ENCODE results near the gene RAB4A.

The RAB4A gene

GRCh38 chr1:229339520-229339919 is 68.6 kb downstream of the RAB4A start:
- DNase-seq (ENCODE audit: low spot score), result no peak

DNA sequence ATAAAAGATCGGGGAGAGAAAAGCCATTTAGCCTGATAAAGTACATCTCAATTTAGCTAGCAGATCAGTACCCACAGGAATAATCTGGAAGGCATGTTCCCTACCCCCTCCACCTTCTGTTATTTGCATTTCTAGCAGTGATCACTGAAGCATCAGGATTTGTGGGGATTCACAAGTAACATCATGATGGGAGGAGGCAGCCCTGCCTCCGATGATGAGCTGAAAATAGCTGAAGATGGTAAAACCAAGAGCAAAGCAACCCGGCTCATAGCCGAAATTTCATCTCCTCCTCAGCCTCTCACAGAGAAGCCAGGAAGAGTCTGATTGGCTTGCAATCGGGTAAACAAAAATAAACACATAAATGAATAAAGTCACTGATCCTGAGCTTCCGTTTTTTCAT is 69.6 kb downstream of the RAB4A start:
- no peak for DNase-seq (ENCODE audit: low spot score)

GRCh38 chr1:229341774-229342655 is 71.1 kb downstream of the RAB4A start:
- DNase-seq (ENCODE audit: low spot score), result peak; percentile 82

GRCh38 chr1:229342656-229343569 is 72.0 kb downstream of the RAB4A start, which contains the start of gene CCSAP:
Gene CCSAP (minus strand): TSS chr1:229343047. CDS start chr1:229342465, 582 bp downstream.
- DNase-seq (ENCODE audit: low spot score), result peak; percentile 47

- no peak for DNase-seq (ENCODE audit: low spot score)
These were observed 73.2 kb downstream of the RAB4A start for GRCh38 chr1:229344139-229344538.

GRCh38 chr1:229344937-229345684 is 74.2 kb downstream of the RAB4A start:
- DNase-seq (ENCODE audit: low spot score), result no peak

DNA sequence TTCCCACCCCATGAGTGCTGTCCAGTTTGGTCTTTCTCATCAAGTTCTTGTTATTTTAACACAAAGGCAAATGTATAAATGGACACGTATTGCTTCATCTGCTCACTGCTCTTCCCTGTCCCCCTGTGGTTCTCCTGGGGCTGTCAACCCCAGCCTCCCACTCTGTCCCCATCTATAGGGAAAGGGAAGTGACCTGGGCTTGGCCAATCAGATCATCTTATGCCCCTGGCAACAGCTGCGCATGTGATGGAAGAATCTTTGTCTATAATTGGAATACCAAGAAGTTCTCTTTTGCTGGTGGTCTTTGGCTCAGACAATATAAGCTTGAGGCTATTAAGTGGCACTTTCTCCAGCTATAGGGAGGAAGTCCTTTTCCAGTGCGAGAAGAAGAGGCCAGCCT is 76.6 kb downstream of the RAB4A start:
- DNase-seq (ENCODE audit: low spot score), result no peak

DNA sequence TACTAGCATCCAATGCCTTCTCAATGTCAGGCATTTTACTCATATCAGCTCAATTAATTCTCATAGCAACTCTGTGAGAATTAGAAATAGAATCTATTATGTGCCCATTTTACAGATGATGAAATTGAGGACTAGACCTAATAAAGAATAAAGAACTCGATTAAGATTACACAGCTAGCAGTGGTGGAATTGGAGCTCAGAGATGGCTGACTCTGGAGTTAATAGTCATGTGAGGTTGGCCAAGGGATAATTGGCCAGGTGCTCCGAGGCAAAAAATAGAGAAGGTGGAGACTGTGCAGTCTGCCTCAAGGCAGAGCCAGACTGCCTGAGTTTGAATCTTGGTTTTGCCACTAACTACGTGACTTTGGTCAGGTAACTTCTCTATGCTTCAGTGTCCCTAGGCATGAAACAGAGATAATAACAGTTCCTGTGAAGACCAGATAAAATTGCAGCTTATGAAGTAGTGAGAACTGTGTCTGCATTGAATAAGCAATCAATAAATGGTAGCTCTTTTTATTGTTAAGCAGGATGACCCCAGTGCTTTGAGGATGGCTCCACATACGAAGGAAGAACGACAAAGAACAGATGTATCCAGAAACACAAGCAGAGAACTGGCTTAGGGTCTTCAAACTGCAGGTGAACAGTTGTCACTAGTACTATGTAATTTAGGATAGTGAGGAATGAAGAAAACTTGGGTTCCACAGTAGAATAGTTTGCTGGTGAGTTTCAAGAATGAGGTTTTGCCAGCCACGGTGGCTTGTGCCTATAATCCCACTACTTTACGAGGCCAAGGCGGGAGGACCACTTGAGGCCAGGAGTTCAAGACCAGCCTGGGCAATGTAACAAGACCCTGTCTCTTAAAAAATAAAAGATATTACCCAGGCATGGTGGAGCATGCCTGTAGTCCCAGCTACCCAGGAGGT is 78.8 kb downstream of the RAB4A start:
- no peak for DNase-seq (ENCODE audit: low spot score)

DNA sequence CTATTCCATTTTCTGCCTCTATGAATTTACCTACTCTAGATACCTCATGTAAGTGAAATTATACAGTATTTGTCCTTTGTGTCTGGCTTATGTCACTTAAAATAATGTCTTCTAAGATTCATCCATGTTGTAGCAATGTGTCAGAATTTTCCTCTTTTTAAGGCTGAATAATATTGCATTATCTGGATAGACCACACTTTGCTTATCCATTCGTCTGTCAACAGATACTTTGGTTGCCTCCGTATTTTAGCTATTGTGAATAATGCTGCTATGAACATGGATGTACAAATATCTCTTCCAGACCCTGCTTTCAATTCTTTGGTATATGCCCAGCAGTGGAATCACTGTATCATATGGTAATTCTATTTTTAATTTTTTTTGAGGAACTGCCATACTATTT is 82.1 kb downstream of the RAB4A start:
- DNase-seq (ENCODE audit: low spot score), result no peak

GRCh38 chr1:229354226-229354625 is 83.3 kb downstream of the RAB4A start:
- DNase-seq (ENCODE audit: low spot score), result no peak

Measured in CD4-positive, alpha-beta T cell treated with Interleukin-15 for 4 hours (primary cell).